Measurements from ENCODE around the gene CHCHD3.

The CHCHD3 gene

GRCh38 chr7:133081599-133082389, at the start of gene CHCHD3:
TSS of gene CHCHD3 (minus strand) at chr7:133082090. CDS start at chr7:133081937, 153 bp downstream.
- H3K4me3 ChIP-seq (ENCODE audit: low read depth, low read length): peak within 1 kb of the TSS; percentile 92

GRCh38 chr7:133130166-133130565, 48.3 kb upstream of the CHCHD3 start:
- H3K4me3 ChIP-seq (ENCODE audit: low read depth, low read length): no peak overlapping the region

GRCh38 chr7:133126422-133126821, 44.5 kb upstream of the CHCHD3 start:
- H3K4me3 ChIP-seq (ENCODE audit: low read depth, low read length): no peak overlapping the region

GRCh38 chr7:133124974-133125373, 43.1 kb upstream of the CHCHD3 start:
- H3K4me3 ChIP-seq (ENCODE audit: low read depth, low read length): no peak overlapping the region

- no peak overlapping the region for H3K4me3 ChIP-seq (ENCODE audit: low read depth, low read length)
Measured at GRCh38 chr7:133121175-133121844, 39.4 kb upstream of the CHCHD3 start.

- no peak overlapping the region for H3K4me3 ChIP-seq (ENCODE audit: low read depth, low read length)
Measured at GRCh38 chr7:133119067-133119466, 37.2 kb upstream of the CHCHD3 start.

- H3K4me3 ChIP-seq (ENCODE audit: low read depth, low read length): no peak overlapping the region
Measured at GRCh38 chr7:133118261-133118660, 36.4 kb upstream of the CHCHD3 start.

- no peak overlapping the region for H3K4me3 ChIP-seq (ENCODE audit: low read depth, low read length)
Measured at GRCh38 chr7:133117452-133117851, 35.6 kb upstream of the CHCHD3 start.

GRCh38 chr7:133115596-133115995, 33.7 kb upstream of the CHCHD3 start:
- H3K4me3 ChIP-seq (ENCODE audit: low read depth, low read length): no peak overlapping the region

GRCh38 chr7:133114519-133114918, 32.6 kb upstream of the CHCHD3 start:
- no peak overlapping the region for H3K4me3 ChIP-seq (ENCODE audit: low read depth, low read length)

GRCh38 chr7:133112976-133113375, 31.1 kb upstream of the CHCHD3 start:
- no peak overlapping the region for H3K4me3 ChIP-seq (ENCODE audit: low read depth, low read length)

GRCh38 chr7:133112335-133112734, 30.4 kb upstream of the CHCHD3 start:
- H3K4me3 ChIP-seq (ENCODE audit: low read depth, low read length): no peak overlapping the region

- no peak overlapping the region for H3K4me3 ChIP-seq (ENCODE audit: low read depth, low read length)
Measured at GRCh38 chr7:133110312-133110711, 28.4 kb upstream of the CHCHD3 start.

GRCh38 chr7:133109816-133110215, 27.9 kb upstream of the CHCHD3 start:
- H3K4me3 ChIP-seq (ENCODE audit: low read depth, low read length): no peak overlapping the region

GRCh38 chr7:133108023-133108422, 26.1 kb upstream of the CHCHD3 start:
- no peak overlapping the region for H3K4me3 ChIP-seq (ENCODE audit: low read depth, low read length)

GRCh38 chr7:133102276-133103060, 20.6 kb upstream of the CHCHD3 start:
- no peak overlapping the region for H3K4me3 ChIP-seq (ENCODE audit: low read depth, low read length)

GRCh38 chr7:133099633-133100286, 17.9 kb upstream of the CHCHD3 start:
- no peak overlapping the region for H3K4me3 ChIP-seq (ENCODE audit: low read depth, low read length)

GRCh38 chr7:133095119-133095671, 13.3 kb upstream of the CHCHD3 start:
- no peak overlapping the region for H3K4me3 ChIP-seq (ENCODE audit: low read depth, low read length)

GRCh38 chr7:133091943-133092464, 10.1 kb upstream of the CHCHD3 start:
- no peak overlapping the region for H3K4me3 ChIP-seq (ENCODE audit: low read depth, low read length)

GRCh38 chr7:133082390-133082766, 488 bp upstream of the CHCHD3 start:
- no peak overlapping the region for H3K4me3 ChIP-seq (ENCODE audit: low read depth, low read length)

Measured in iPS-11a (cell line).